Measurements from ENCODE around the gene KCNB1. TPM values are rescaled to one million over a fixed set of nuclear protein-coding genes. Genes with fewer than 3 reads are reported as not detected.

KCNB1 gene
- total and polyA plus RNA-seq, 2 experiments from 2014 or later = 0.06 to 0.10 TPM

- H3K4me1 ChIP-seq (ENCODE audit: low read depth) = peaks cover 11% of the 10 kb centered on the region
- TF ChIP-seq CTCF (IDR thresholded peaks at IDR 0.05; ENCODE audit: low read depth, low read length) = no peak
- no peak overlapping the region for H3K27ac ChIP-seq
- H3K36me3 ChIP-seq = no peaks in the 10 kb centered on the region
- H3K27me3 ChIP-seq = no peaks in the 10 kb centered on the region
- no peaks in the 10 kb centered on the region for H3K9me3 ChIP-seq (ENCODE audit: low read depth)
- DNase-seq (ENCODE audit: low read depth in 1 of 2, low spot score in 1 of 2) = no peak
- H3K4me3 ChIP-seq = no peak overlapping the region
Observed at GRCh38 chr20:49446080-49446479, 36.4 kb downstream of the KCNB1 start.

- peak overlapping the region; percentile 58 for H3K27ac ChIP-seq
- TF ChIP-seq CTCF (IDR thresholded peaks at IDR 0.05; ENCODE audit: low read depth, low read length) = no peak
- H3K9me3 ChIP-seq (ENCODE audit: low read depth) = no peaks in the 10 kb centered on the region
- H3K4me3 ChIP-seq = no peak overlapping the region
- peak; percentile 19 to 30 for DNase-seq (ENCODE audit: low read depth in 1 of 2, low spot score in 1 of 2)
- no peaks in the 10 kb centered on the region for H3K27me3 ChIP-seq
- peaks cover 11% of the 10 kb centered on the region for H3K4me1 ChIP-seq (ENCODE audit: low read depth)
- no peaks in the 10 kb centered on the region for H3K36me3 ChIP-seq
Observed at GRCh38 chr20:49445176-49445575, 37.3 kb downstream of the KCNB1 start.

GRCh38 chr20:49444553-49444990, 37.9 kb downstream of the KCNB1 start:
- no peak for TF ChIP-seq CTCF (IDR thresholded peaks at IDR 0.05; ENCODE audit: low read depth, low read length)
- H3K9me3 ChIP-seq (ENCODE audit: low read depth) = no peaks in the 10 kb centered on the region
- no peak for DNase-seq (ENCODE audit: low read depth in 1 of 2, low spot score in 1 of 2)
- H3K4me3 ChIP-seq = no peak overlapping the region
- peaks cover 11% of the 10 kb centered on the region for H3K4me1 ChIP-seq (ENCODE audit: low read depth)
- no peaks in the 10 kb centered on the region for H3K27me3 ChIP-seq
- no peak overlapping the region for H3K27ac ChIP-seq
- no peaks in the 10 kb centered on the region for H3K36me3 ChIP-seq

- no peaks in the 10 kb centered on the region for H3K36me3 ChIP-seq
- H3K4me3 ChIP-seq = no peak overlapping the region
- no peak overlapping the region for H3K27ac ChIP-seq
- H3K4me1 ChIP-seq (ENCODE audit: low read depth) = no peaks in the 10 kb centered on the region
- no peak for TF ChIP-seq CTCF (IDR thresholded peaks at IDR 0.05; ENCODE audit: low read depth, low read length)
- no peaks in the 10 kb centered on the region for H3K27me3 ChIP-seq
- H3K9me3 ChIP-seq (ENCODE audit: low read depth) = no peaks in the 10 kb centered on the region
- DNase-seq (ENCODE audit: low read depth in 1 of 2, low spot score in 1 of 2) = no peak
Observed at GRCh38 chr20:49437057-49437456, 45.4 kb downstream of the KCNB1 start.

- TF ChIP-seq CTCF (IDR thresholded peaks at IDR 0.05; ENCODE audit: low read depth, low read length) = no peak
- H3K36me3 ChIP-seq = no peaks in the 10 kb centered on the region
- no peaks in the 10 kb centered on the region for H3K4me1 ChIP-seq (ENCODE audit: low read depth)
- DNase-seq (ENCODE audit: low read depth in 1 of 2, low spot score in 1 of 2) = no peak
- H3K27ac ChIP-seq = no peak overlapping the region
- H3K27me3 ChIP-seq = peaks cover 1% of the 10 kb centered on the region
- H3K4me3 ChIP-seq = no peak overlapping the region
- H3K9me3 ChIP-seq (ENCODE audit: low read depth) = no peaks in the 10 kb centered on the region
Observed at GRCh38 chr20:49435639-49436038, 46.8 kb downstream of the KCNB1 start.

GRCh38 chr20:49433333-49433732, 49.1 kb downstream of the KCNB1 start:
- TF ChIP-seq CTCF (IDR thresholded peaks at IDR 0.05; ENCODE audit: low read depth, low read length) = no peak

More at GRCh38 chr20:49433333-49433732, 49.1 kb downstream of the KCNB1 start:
- Histone ChIP-seq H3K27me3 (peaks cover 2% of the 10 kb centered on the region), H3K36me3 (no peaks in the 10 kb centered on the region), H3K4me1 (ENCODE audit: low read depth) (no peaks in the 10 kb centered on the region), H3K9me3 (ENCODE audit: low read depth) (no peaks in the 10 kb centered on the region), H3K4me3 (no peak overlapping the region), H3K27ac (no peak overlapping the region)
- no peak for DNase-seq (ENCODE audit: low read depth in 1 of 2, low spot score in 1 of 2)

Measured in cardiac muscle cell (in vitro differentiated cells and primary cell).